ENCODE results near the gene LRRC47.

The LRRC47 gene

DNA sequence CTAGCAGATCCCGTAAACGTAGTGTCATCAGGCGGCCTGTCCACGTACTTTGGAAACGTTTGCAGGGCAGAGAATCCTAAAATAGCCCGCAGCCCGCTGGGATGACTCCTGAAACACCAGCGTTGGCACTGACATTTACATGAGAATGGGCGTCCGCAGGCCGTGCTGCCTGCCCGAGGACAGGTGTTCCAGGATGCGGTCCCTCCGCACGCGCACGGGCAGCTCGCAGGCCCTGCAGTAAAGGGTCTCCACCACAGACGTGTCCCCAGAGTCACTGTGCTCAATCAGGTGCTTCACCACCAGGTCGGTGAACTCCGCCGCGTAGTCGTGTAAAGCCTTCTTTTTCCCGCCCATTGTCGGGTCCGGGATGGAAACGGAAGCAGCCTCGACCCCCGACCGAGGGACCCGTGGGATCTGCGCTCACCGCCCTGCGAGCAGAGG lies 49.9 kb downstream of the LRRC47 start:
- peak; percentile 19 for DNase-seq

DNA sequence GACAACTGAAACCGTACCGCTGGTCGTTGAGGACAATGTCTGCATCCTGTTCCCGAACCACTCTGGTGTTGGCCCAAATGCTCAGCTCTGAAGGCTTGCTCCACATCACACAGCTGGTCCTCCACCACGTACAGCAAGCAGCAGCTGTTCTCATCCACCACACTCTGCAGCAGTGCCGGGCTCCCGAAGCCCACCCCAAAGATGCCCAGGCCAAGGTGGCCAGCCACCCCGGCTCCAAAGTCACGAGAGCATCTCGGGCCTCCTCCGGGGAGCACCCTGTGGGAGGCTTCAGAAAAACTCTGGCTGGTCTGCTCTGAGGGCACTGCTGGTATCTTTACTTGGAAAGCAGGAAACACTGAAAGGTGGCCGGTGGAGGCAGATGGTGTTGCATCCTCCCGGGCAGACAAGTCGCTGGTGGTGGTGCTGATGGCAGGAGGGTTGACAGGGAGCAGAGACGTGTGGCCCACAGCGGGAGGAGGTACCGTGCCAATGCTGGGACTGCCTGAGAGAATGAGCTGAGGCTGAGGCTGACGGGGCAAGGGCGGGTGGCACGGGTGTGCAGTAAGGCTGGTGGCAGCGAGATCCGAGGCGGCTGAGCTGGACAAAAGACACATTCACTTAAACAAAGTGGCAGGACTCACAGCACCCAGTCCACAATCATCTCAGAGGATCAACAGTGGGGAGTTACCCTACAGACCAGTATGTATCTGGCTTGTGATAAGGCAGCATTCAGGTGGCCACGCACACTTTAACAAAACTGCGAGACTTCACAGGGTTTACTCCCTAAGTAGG lies 50.5 kb downstream of the LRRC47 start:
- DNase-seq: no peak

DNA sequence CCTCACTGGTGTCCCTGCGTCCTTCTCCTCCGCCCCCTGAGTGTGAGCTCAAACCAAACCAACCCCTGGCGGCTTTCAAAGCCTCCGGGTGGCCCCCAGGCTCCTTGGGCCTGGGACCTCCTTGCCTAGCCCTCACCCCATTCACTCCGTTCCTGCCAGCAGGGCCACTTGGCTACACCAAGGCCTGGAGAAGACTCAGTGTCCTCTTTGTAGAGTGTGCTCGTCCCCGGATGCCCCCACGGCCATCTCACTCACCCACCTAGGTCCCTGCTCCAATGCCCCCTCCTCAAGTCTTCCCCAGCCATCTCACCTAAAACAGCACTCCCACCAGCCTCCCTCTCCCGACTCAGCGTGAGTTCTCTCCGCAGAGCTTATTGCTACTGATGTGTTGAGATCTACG lies 51.2 kb downstream of the LRRC47 start:
- DNase-seq: no peak

GRCh38 chr1:3744646-3745045 lies 51.7 kb downstream of the LRRC47 start:
- no peak for DNase-seq

- no peak for DNase-seq
Observed at GRCh38 chr1:3743826-3744225, 52.5 kb downstream of the LRRC47 start.

- no peak for DNase-seq
Observed at GRCh38 chr1:3743421-3743820, 52.9 kb downstream of the LRRC47 start.

GRCh38 chr1:3742439-3743298 lies 53.6 kb downstream of the LRRC47 start:
- DNase-seq: no peak

GRCh38 chr1:3741566-3742438 lies 54.5 kb downstream of the LRRC47 start:
- no peak for DNase-seq

DNA sequence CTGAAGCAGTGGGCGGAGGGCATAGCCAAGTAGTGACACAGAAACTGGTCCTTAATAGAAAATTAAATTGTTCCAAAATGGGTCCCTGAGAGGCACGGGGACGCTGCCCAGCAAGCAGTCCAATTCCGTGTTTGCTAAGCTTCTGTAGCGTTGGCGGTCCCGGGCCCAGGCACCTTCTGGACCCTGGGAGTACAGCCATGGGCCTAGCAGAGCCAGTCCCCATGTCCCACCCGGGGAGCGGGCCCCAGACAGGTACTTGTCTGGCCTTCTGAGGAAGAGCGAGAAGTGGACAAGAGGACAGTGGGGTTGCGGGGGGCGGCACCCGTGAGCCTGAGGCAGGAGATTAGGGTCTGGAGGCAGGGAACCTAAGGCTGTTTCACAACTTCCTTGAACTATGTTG lies 55.5 kb downstream of the LRRC47 start:
- DNase-seq: no peak

DNA sequence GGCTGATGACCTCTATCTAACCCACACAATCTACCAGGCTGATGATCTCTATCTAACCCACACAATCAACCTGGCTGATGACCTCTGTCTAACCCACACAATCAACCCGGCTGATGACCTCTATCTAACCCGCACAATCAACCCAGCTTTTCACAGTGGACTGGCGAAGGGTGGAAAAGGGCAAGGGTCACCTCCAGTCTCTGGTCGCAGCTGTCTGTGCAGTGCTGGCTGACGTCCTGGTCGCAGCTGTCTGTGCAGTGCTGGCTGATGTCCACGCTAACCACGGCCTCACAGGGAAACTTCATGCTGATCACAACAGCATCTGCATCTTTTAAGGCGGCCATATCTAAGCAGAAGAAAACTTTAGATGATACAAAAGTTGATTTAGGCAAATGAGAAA lies 56.3 kb downstream of the LRRC47 start:
- no peak for DNase-seq

- DNase-seq: no peak
Observed at GRCh38 chr1:3738943-3739342, 57.4 kb downstream of the LRRC47 start.

- no peak for DNase-seq
Observed at GRCh38 chr1:3736708-3737107, 59.6 kb downstream of the LRRC47 start.

DNA sequence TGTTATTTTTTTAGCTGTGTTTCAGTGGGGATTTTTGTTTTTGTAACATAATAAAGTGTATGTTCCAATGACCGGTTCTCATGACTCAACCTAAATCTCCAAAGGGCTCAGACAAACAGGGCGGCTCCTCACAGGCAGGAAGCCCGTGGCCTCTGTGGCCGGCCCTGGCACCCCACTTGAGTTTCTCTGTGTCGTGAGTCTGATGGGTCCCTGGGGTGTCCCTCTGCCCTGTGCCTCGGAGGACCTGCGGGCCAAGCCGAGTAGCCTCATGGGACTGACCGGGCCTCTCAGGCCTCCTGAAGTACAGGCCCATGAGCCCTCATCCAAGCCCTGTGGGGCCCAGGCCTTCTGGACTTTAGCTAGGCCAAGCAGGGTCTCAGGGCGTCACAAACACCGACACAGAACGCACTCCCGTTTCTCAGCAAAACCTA lies 60.2 kb downstream of the LRRC47 start:
- DNase-seq: no peak

- DNase-seq: no peak
Observed at GRCh38 chr1:3735688-3736087, 60.6 kb downstream of the LRRC47 start.

GRCh38 chr1:3735027-3735681 lies 61.1 kb downstream of the LRRC47 start:
- DNase-seq: no peak

DNA sequence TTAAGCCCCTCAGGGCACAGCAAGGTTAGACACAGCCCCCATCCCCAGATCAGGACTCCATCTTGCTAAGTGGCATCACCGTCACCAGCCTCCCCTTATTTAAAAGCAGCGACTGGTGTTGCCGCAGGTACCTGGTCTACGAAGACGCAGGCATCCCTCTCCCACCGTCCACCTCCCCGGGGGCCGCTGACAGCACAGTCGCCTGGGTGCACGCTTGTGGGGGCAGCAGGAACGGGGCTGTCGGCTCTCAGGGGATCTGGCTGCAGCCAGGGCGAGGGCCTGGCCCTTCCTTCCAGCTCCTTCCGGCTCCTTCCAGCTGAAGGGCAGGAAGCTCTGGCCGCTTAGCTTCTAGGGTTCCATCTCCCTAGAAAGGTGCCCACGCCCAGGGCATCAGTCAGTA lies 61.7 kb downstream of the LRRC47 start:
- DNase-seq: no peak

DNA sequence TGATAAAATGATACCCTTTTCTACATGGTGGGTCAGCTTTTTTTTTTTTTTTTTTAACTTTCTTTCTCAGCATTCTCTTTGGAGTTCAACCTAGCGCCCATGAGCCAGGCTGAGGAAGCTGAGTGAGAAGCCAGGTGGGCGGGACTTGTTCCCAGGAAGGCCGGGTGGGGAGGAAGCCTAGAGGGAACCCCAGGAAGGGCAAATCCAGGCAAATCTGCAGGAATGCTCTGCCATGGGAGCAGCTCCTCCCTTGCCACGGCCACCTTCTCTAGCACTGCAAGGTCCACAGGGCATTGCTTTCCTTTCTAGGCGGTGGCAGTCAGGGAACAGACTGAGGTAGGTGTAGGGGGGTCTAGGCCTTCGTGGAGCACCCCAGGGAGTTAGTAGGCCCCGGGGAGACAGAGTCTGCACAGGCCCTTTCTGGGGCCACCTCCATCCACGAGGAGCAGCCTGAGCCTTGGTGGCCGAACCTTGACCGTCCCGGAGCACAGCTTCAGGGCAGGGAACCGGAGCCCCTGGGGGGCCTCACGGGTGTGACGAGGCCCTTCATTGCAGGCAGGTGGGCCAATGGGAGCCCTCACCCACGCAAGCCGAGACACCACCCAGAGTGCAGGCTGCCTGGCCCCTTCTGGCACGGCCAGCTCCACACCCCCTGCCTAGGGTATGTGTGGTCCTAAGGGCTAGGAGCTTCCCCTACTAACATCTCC lies 62.3 kb downstream of the LRRC47 start:
- DNase-seq: no peak

- DNase-seq: no peak
Observed at GRCh38 chr1:3733094-3733882, 63.0 kb downstream of the LRRC47 start.

GRCh38 chr1:3732434-3733093 lies 63.7 kb downstream of the LRRC47 start:
- no peak for DNase-seq
